AG09319 (cell line): ENCODE data around the gene KRTAP10-10.

Experiments used
- DNase-seq: peaks from one replicate; pipeline ENCODE4 v3.0.0-alpha.2; 2010; ENCODE audit warnings: low read depth; ENCODE audit errors: extremely low read depth
- CTCF ChIP-seq: IDR thresholded peaks from 2 replicates; pipeline ENCODE4 v1.5.1; 2011; ENCODE audit warnings: low read depth, mild to moderate bottlenecking, inconsistent platforms, low read length, moderate library complexity

The KRTAP10-10 gene

GRCh38 chr21:44615911-44616590 is 21.1 kb upstream of the KRTAP10-10 start:
- DNase-seq, result no peak
- TF ChIP-seq CTCF, result no peak

GRCh38 chr21:44616591-44616926 is 20.6 kb upstream of the KRTAP10-10 start:
- TF ChIP-seq CTCF, result no peak
- DNase-seq, result no peak

GRCh38 chr21:44617071-44617501 is 20.1 kb upstream of the KRTAP10-10 start:
- no peak for TF ChIP-seq CTCF
- DNase-seq, result no peak

- no peak for DNase-seq
- TF ChIP-seq CTCF, result no peak
Observed at GRCh38 chr21:44618504-44618903, 18.7 kb upstream of the KRTAP10-10 start.

- no peak for TF ChIP-seq CTCF
- DNase-seq, result no peak
Observed at GRCh38 chr21:44618909-44619308, 18.2 kb upstream of the KRTAP10-10 start.

- TF ChIP-seq CTCF, result no peak
- no peak for DNase-seq
Observed at GRCh38 chr21:44619886-44620285, 17.3 kb upstream of the KRTAP10-10 start.

- no peak for DNase-seq
- TF ChIP-seq CTCF, result no peak
Observed at GRCh38 chr21:44623575-44623974, 13.6 kb upstream of the KRTAP10-10 start.
